WTC11 (cell line): ENCODE measurements around the gene TMEM141. TPM values are rescaled to one million over a fixed set of nuclear protein-coding genes. Genes with fewer than 3 reads are reported as not detected.

Experiments
- ATAC-seq: fragments of 200-7000 bp; cut with Tn5 transposase; 2 replicates; pipeline ENCODE4 v1.10.0; 2021; ENCODE audit warnings: mild to moderate bottlenecking, moderate library complexity
- CTCF ChIA-PET: fragments of 300-600 bp; sonication (Branson Sonifier 250); formaldehyde crosslinking; loops from one replicate; lab custom pipeline; 2021; ENCODE audit warnings: antibody characterized with exemption; lab: Charles Lee
- POLR2A ChIA-PET: fragments of 350-600 bp; sonication (Branson Sonifier 250); formaldehyde crosslinking; loops from one replicate; lab custom pipeline; 2021; ENCODE audit warnings: antibody characterized with exemption; lab: Charles Lee
- DNase-seq: peaks from one replicate; pipeline ENCODE4 v3.0.0; 2021; ENCODE audit warnings: low spot score
- H3K27ac Mint-ChIP-seq: 2 replicates; pipeline ENCODE4 v1.8.0; 2021; ENCODE audit warnings: mixed read lengths
- H3K27me3 Mint-ChIP-seq: 2 replicates; pipeline ENCODE4 v1.8.0; 2021; ENCODE audit warnings: low read depth, mild to moderate bottlenecking, moderate library complexity, mixed read lengths
- H3K36me3 Mint-ChIP-seq: 2 replicates; pipeline ENCODE4 v1.8.0; 2021; ENCODE audit warnings: mixed read lengths
- H3K4me1 Mint-ChIP-seq: 2 replicates; pipeline ENCODE4 v1.8.0; 2022; ENCODE audit warnings: mixed read lengths
- H3K4me3 Mint-ChIP-seq: 2 replicates; pipeline ENCODE4 v1.8.0; 2021; ENCODE audit warnings: mild to moderate bottlenecking, moderate library complexity, mixed read lengths
- H3K9me3 Mint-ChIP-seq: 2 replicates; pipeline ENCODE4 v1.8.0; 2021; ENCODE audit warnings: mixed read lengths
- FOXJ3 ChIP-seq: sonication (generic); formaldehyde crosslinking; IDR thresholded peaks from 2 replicates; pipeline ENCODE4 v1.9.0; 2021; ENCODE audit warnings: missing genetic modification reagents, mild to moderate bottlenecking, borderline replicate concordance
- GABPB1 ChIP-seq: sonication (generic); formaldehyde crosslinking; IDR thresholded peaks from 2 replicates; pipeline ENCODE4 v1.8.1; 2023; ENCODE audit warnings: mild to moderate bottlenecking, missing genetic modification reagents
- JAZF1 ChIP-seq: fragments of 250-450 bp; sonication (Bioruptor Pico); IDR thresholded peaks from 2 replicates; pipeline ENCODE4 v1.9.0; 2021; ENCODE audit warnings: moderate library complexity, mild to moderate bottlenecking, inconsistent platforms
- KAT7 ChIP-seq: sonication (generic); formaldehyde crosslinking; IDR thresholded peaks from 2 replicates; pipeline ENCODE4 v1.8.1; 2023; ENCODE audit warnings: missing genetic modification reagents, mild to moderate bottlenecking, borderline replicate concordance
- NR3C1 ChIP-seq: sonication (generic); formaldehyde crosslinking; conservative IDR thresholded peaks from 2 replicates; pipeline ENCODE4 v1.8.1; 2023; ENCODE audit warnings: low read depth, mild to moderate bottlenecking, missing genetic modification reagents
- SMAD3 ChIP-seq: sonication (generic); formaldehyde crosslinking; IDR thresholded peaks from 2 replicates; pipeline ENCODE4 v1.8.0; 2022; ENCODE audit warnings: missing genetic modification reagents, mild to moderate bottlenecking, borderline replicate concordance
- SOX15 ChIP-seq: fragments of 250-450 bp; sonication (Bioruptor Pico); IDR thresholded peaks from 2 replicates; pipeline ENCODE4 v1.9.0; 2021; ENCODE audit warnings: mild to moderate bottlenecking
- TEAD4 ChIP-seq: sonication (generic); formaldehyde crosslinking; IDR thresholded peaks from 2 replicates; pipeline ENCODE4 v1.8.0; 2022; ENCODE audit warnings: mild to moderate bottlenecking, missing genetic modification reagents
- ZNF138 ChIP-seq: sonication (generic); formaldehyde crosslinking; conservative IDR thresholded peaks from 2 replicates; pipeline ENCODE4 v1.8.1; 2022; ENCODE audit warnings: mild to moderate bottlenecking, moderate library complexity, missing genetic modification reagents
- ZNF219 ChIP-seq: sonication (generic); formaldehyde crosslinking; IDR thresholded peaks from 2 replicates; pipeline ENCODE4 v1.8.0; 2023; ENCODE audit warnings: missing genetic modification reagents, mild to moderate bottlenecking, borderline replicate concordance
- ZNF423 ChIP-seq: fragments of 250-450 bp; sonication (Bioruptor Pico); IDR thresholded peaks from 2 replicates; pipeline ENCODE4 v2.1.2; 2022; ENCODE audit warnings: mild to moderate bottlenecking, moderate library complexity
- total RNA-seq: library from RNA; stranded (reverse); gene quantifications from 3 replicates; pipeline ENCODE4 v1.2.3, GENCODE V29; 2021
- TF ChIP-seq, protein P1 (sequence below): sonication (generic); formaldehyde crosslinking; IDR thresholded peaks from 2 replicates; pipeline ENCODE4 v1.8.0; 2022; ENCODE audit warnings: mild to moderate bottlenecking, missing genetic modification reagents
- TF ChIP-seq, protein P2 (sequence below): fragments of 250-450 bp; sonication (Bioruptor Pico); IDR thresholded peaks from 2 replicates; pipeline ENCODE4 v1.9.0; 2021; ENCODE audit warnings: mild to moderate bottlenecking
- TF ChIP-seq, protein P3 (sequence below): sonication (generic); formaldehyde crosslinking; IDR thresholded peaks from 2 replicates; pipeline ENCODE4 v1.8.1; 2022; ENCODE audit warnings: missing genetic modification reagents, borderline replicate concordance
- TF ChIP-seq, protein P4 (sequence below): fragments of 250-450 bp; sonication (Bioruptor Pico); IDR thresholded peaks from 2 replicates; pipeline ENCODE4 v1.8.0; 2021; ENCODE audit warnings: mild to moderate bottlenecking
- TF ChIP-seq, protein P5 (sequence below): sonication (generic); formaldehyde crosslinking; IDR thresholded peaks from 2 replicates; pipeline ENCODE4 v1.8.1; 2023; ENCODE audit warnings: mild to moderate bottlenecking, missing genetic modification reagents
- TF ChIP-seq, protein P6 (sequence below): sonication (generic); formaldehyde crosslinking; IDR thresholded peaks from 2 replicates; pipeline ENCODE4 v1.8.0; 2022; ENCODE audit warnings: mild to moderate bottlenecking, missing genetic modification reagents
- TF ChIP-seq, protein P7 (sequence below): fragments of 200-600 bp; IDR thresholded peaks from 2 replicates; pipeline ENCODE4 v1.8.0; 2022; ENCODE audit warnings: antibody characterized with exemption
- TF ChIP-seq, protein P8 (sequence below): fragments of 250-450 bp; sonication (Bioruptor Pico); IDR thresholded peaks from 2 replicates; pipeline ENCODE4 v1.9.0; 2021; ENCODE audit warnings: mild to moderate bottlenecking

TMEM141 gene
- total RNA-seq, 1 experiment from 2014 or later = 72.0 TPM

DNA sequence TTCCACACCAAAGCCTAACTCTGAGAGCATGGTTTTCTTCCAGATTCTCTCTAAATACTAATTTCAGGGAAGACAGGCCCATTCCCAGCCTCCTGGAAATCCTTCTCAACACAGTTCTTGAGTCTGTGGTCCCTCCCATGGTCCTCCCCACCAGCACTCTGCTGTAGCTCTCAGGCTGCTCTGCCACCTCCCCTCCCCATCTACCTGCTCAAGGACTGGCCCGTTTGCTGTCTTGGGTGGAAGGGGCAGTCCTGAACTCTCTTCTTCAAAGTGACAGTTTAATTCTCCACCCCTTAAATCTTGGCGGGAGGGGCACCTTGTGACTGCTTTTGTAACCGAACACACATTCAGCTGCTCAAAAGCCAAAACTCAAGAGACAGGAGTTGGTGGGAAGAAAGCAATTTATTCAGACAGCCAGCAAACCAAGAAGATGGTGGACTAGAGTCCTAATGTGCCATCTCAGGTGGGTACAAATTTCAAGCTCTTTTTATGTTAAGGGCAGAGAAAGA, 19.2 kb upstream of the TMEM141 start:
- H3K36me3 Mint-ChIP-seq = peaks cover 11% of the 10 kb centered on the region
- peaks cover 14% of the 10 kb centered on the region for H3K9me3 Mint-ChIP-seq
- POLR2A ChIA-PET = no interaction called here
- ATAC-seq = no peak
- H3K27ac Mint-ChIP-seq = no peak overlapping the region
- no peak for TF ChIP-seq TEAD4
- no peak for TF ChIP-seq FOXJ3
- TF ChIP-seq, protein P1, sequence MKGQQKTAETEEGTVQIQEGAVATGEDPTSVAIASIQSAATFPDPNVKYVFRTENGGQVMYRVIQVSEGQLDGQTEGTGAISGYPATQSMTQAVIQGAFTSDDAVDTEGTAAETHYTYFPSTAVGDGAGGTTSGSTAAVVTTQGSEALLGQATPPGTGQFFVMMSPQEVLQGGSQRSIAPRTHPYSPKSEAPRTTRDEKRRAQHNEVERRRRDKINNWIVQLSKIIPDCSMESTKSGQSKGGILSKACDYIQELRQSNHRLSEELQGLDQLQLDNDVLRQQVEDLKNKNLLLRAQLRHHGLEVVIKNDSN = no peak
- TF ChIP-seq KAT7 (CRISPR knock-in tag) = no peak
- no peak for TF ChIP-seq SOX15 (CRISPR knock-in tag)
- no peak for TF ChIP-seq JAZF1 (CRISPR knock-in tag)
- TF ChIP-seq, protein P2, sequence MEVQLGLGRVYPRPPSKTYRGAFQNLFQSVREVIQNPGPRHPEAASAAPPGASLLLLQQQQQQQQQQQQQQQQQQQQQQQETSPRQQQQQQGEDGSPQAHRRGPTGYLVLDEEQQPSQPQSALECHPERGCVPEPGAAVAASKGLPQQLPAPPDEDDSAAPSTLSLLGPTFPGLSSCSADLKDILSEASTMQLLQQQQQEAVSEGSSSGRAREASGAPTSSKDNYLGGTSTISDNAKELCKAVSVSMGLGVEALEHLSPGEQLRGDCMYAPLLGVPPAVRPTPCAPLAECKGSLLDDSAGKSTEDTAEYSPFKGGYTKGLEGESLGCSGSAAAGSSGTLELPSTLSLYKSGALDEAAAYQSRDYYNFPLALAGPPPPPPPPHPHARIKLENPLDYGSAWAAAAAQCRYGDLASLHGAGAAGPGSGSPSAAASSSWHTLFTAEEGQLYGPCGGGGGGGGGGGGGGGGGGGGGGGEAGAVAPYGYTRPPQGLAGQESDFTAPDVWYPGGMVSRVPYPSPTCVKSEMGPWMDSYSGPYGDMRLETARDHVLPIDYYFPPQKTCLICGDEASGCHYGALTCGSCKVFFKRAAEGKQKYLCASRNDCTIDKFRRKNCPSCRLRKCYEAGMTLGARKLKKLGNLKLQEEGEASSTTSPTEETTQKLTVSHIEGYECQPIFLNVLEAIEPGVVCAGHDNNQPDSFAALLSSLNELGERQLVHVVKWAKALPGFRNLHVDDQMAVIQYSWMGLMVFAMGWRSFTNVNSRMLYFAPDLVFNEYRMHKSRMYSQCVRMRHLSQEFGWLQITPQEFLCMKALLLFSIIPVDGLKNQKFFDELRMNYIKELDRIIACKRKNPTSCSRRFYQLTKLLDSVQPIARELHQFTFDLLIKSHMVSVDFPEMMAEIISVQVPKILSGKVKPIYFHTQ (CRISPR knock-in tag) = no peak
- TF ChIP-seq, protein P3, sequence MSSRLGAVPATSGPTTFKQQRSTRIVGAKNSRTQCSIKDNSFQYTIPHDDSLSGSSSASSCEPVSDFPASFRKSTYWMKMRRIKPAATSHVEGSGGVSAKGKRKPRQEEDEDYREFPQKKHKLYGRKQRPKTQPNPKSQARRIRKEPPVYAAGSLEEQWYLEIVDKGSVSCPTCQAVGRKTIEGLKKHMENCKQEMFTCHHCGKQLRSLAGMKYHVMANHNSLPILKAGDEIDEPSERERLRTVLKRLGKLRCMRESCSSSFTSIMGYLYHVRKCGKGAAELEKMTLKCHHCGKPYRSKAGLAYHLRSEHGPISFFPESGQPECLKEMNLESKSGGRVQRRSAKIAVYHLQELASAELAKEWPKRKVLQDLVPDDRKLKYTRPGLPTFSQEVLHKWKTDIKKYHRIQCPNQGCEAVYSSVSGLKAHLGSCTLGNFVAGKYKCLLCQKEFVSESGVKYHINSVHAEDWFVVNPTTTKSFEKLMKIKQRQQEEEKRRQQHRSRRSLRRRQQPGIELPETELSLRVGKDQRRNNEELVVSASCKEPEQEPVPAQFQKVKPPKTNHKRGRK = no peak
- TF ChIP-seq ZNF423 (CRISPR knock-in tag) = no peak
- no peak for TF ChIP-seq ZNF219 (CRISPR knock-in tag)
- no peak for TF ChIP-seq GABPB1 (CRISPR knock-in tag)
- TF ChIP-seq, protein P4, sequence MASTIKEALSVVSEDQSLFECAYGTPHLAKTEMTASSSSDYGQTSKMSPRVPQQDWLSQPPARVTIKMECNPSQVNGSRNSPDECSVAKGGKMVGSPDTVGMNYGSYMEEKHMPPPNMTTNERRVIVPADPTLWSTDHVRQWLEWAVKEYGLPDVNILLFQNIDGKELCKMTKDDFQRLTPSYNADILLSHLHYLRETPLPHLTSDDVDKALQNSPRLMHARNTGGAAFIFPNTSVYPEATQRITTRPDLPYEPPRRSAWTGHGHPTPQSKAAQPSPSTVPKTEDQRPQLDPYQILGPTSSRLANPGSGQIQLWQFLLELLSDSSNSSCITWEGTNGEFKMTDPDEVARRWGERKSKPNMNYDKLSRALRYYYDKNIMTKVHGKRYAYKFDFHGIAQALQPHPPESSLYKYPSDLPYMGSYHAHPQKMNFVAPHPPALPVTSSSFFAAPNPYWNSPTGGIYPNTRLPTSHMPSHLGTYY = no peak
- TF ChIP-seq, protein P5, sequence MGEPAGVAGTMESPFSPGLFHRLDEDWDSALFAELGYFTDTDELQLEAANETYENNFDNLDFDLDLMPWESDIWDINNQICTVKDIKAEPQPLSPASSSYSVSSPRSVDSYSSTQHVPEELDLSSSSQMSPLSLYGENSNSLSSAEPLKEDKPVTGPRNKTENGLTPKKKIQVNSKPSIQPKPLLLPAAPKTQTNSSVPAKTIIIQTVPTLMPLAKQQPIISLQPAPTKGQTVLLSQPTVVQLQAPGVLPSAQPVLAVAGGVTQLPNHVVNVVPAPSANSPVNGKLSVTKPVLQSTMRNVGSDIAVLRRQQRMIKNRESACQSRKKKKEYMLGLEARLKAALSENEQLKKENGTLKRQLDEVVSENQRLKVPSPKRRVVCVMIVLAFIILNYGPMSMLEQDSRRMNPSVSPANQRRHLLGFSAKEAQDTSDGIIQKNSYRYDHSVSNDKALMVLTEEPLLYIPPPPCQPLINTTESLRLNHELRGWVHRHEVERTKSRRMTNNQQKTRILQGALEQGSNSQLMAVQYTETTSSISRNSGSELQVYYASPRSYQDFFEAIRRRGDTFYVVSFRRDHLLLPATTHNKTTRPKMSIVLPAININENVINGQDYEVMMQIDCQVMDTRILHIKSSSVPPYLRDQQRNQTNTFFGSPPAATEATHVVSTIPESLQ (CRISPR knock-in tag) = no peak
- TF ChIP-seq, protein P6, sequence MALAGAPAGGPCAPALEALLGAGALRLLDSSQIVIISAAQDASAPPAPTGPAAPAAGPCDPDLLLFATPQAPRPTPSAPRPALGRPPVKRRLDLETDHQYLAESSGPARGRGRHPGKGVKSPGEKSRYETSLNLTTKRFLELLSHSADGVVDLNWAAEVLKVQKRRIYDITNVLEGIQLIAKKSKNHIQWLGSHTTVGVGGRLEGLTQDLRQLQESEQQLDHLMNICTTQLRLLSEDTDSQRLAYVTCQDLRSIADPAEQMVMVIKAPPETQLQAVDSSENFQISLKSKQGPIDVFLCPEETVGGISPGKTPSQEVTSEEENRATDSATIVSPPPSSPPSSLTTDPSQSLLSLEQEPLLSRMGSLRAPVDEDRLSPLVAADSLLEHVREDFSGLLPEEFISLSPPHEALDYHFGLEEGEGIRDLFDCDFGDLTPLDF (CRISPR knock-in tag) = no peak
- TF ChIP-seq SMAD3 (CRISPR knock-in tag) = no peak
- TF ChIP-seq NR3C1 = no peak
- TF ChIP-seq, protein P7, sequence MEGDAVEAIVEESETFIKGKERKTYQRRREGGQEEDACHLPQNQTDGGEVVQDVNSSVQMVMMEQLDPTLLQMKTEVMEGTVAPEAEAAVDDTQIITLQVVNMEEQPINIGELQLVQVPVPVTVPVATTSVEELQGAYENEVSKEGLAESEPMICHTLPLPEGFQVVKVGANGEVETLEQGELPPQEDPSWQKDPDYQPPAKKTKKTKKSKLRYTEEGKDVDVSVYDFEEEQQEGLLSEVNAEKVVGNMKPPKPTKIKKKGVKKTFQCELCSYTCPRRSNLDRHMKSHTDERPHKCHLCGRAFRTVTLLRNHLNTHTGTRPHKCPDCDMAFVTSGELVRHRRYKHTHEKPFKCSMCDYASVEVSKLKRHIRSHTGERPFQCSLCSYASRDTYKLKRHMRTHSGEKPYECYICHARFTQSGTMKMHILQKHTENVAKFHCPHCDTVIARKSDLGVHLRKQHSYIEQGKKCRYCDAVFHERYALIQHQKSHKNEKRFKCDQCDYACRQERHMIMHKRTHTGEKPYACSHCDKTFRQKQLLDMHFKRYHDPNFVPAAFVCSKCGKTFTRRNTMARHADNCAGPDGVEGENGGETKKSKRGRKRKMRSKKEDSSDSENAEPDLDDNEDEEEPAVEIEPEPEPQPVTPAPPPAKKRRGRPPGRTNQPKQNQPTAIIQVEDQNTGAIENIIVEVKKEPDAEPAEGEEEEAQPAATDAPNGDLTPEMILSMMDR = no peak
- TF ChIP-seq, protein P8, sequence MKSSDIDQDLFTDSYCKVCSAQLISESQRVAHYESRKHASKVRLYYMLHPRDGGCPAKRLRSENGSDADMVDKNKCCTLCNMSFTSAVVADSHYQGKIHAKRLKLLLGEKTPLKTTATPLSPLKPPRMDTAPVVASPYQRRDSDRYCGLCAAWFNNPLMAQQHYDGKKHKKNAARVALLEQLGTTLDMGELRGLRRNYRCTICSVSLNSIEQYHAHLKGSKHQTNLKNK = no peak
- no peak for TF ChIP-seq ZNF138 (CRISPR knock-in tag)
- TF ChIP-seq, all 79 proteins: peak for 0
- peaks cover 15% of the 10 kb centered on the region for H3K27me3 Mint-ChIP-seq
- H3K4me1 Mint-ChIP-seq = peaks cover 5% of the 10 kb centered on the region; the same call in 1 of the 2 replicates
- CTCF ChIA-PET = interaction anchor here (1.3 kb wide), 1 partner anchor 14 kb away, joined by 5 read pairs; the partner anchor contains the start of gene LCN8
- no peak overlapping the region for H3K4me3 Mint-ChIP-seq
- no peak for DNase-seq
